ENCODE measurements around the gene DAGLA.
A peak's percentile ranks its signal among the peaks of the same experiment; 100 is the strongest.

The DAGLA gene

GRCh38 chr11:61687420-61687819 is 7.2 kb downstream of the DAGLA start:
- Histone ChIP-seq H3K4me3 (no peak overlapping the region), H3K27ac (no peak overlapping the region)
- TF ChIP-seq CTCF (IDR thresholded peaks at IDR 0.05): no peak
- no peak for DNase-seq (ENCODE audit: low spot score)

- H3K4me3 ChIP-seq: peak overlapping the region; percentile 58
- peak; percentile 86 for DNase-seq (ENCODE audit: low spot score)
- no peak for TF ChIP-seq CTCF (IDR thresholded peaks at IDR 0.05)
- H3K27ac ChIP-seq: peak overlapping the region in 1 of 2 donors; percentile 85
Observed at GRCh38 chr11:61688365-61689163, 8.4 kb downstream of the DAGLA start.

- H3K4me3 ChIP-seq: peak overlapping the region; percentile 58
- TF ChIP-seq CTCF (IDR thresholded peaks at IDR 0.05): no peak
- H3K27ac ChIP-seq: peak overlapping the region in 1 of 2 donors; percentile 85
- no peak for DNase-seq (ENCODE audit: low spot score)
Observed at GRCh38 chr11:61689164-61689496, 8.9 kb downstream of the DAGLA start.

GRCh38 chr11:61690706-61691379 is 10.7 kb downstream of the DAGLA start:
- no peak for TF ChIP-seq CTCF (IDR thresholded peaks at IDR 0.05)
- H3K27ac ChIP-seq: no peak overlapping the region
- DNase-seq (ENCODE audit: low spot score): no peak

GRCh38 chr11:61691380-61692156 is 11.4 kb downstream of the DAGLA start:
- TF ChIP-seq CTCF (IDR thresholded peaks at IDR 0.05): no peak
- DNase-seq (ENCODE audit: low spot score): no peak
- Histone ChIP-seq H3K4me3 (no peak overlapping the region), H3K27ac (no peak overlapping the region)

More at GRCh38 chr11:61690706-61691379, 10.7 kb downstream of the DAGLA start:
- no peak overlapping the region for H3K4me3 ChIP-seq

GRCh38 chr11:61693922-61694601 is 13.9 kb downstream of the DAGLA start:
- no peak for TF ChIP-seq CTCF (IDR thresholded peaks at IDR 0.05)
- H3K4me3 ChIP-seq: no peak overlapping the region
- H3K27ac ChIP-seq: peak overlapping the region in 1 of 2 donors; percentile 75
- no peak for DNase-seq (ENCODE audit: low spot score)
